ENCODE data around the gene ARSJ. TPM values are rescaled to one million over a fixed set of nuclear protein-coding genes. Genes with fewer than 3 reads are reported as not detected.

Gene ARSJ
- total and polyA plus RNA-seq, 2 of the 8 experiments (the other 6 are each of a cell fraction or from before 2014, with no cell fraction given): 1.4 to 6.3 TPM

GRCh38 chr4:113967687-113968086, 11.8 kb downstream of the ARSJ start:
- Histone ChIP-seq H3K79me1 (ENCODE audit: low read depth, low read length) (no peaks in the 10 kb centered on the region), H3K4me3 (ENCODE audit: extremely low read depth in 1 of 4, insufficient read depth in 2 of 4, low read depth in 3 of 4, low read length in 4 of 4) (no peak overlapping the region), H3K23me2 (ENCODE audit: low read depth, low read length) (no peaks in the 10 kb centered on the region), H2AK5ac (ENCODE audit: low read depth, low read length) (no peak overlapping the region), H3K4me1 (replicated peaks in 1 of 4; ENCODE audit: control insufficient read depth in 3 of 4, insufficient read depth in 4 of 4, low read length in 3 of 4) (no peaks in the 10 kb centered on the region), H3K27me3 (replicated peaks in 1 of 4; ENCODE audit: control insufficient read depth in 3 of 4, extremely low read depth in 1 of 4, insufficient read depth in 3 of 4, low read length in 3 of 4) (no peaks in the 10 kb centered on the region), H3K9me3 (ENCODE audit: insufficient read depth in 2 of 2, low read depth in 1 of 2, low read length in 1 of 2) (no peaks in the 10 kb centered on the region), H2AFZ (ENCODE audit: low read length) (no peak overlapping the region), H2BK12ac (ENCODE audit: low read depth, low read length) (no peak overlapping the region), H4K91ac (replicated peaks; ENCODE audit: insufficient read length, low read length) (no peak overlapping the region), H2BK120ac (replicated peaks; ENCODE audit: low read depth, low read length) (no peak overlapping the region), H3K14ac (ENCODE audit: insufficient read length) (no peak overlapping the region), H4K20me1 (replicated peaks in 1 of 2; ENCODE audit: control insufficient read depth in 1 of 2, insufficient read depth in 2 of 2, low read length in 2 of 2) (no peaks in the 10 kb centered on the region), H3K4me2 (ENCODE audit: insufficient read depth in 1 of 2, low read depth in 2 of 2, low read length in 2 of 2) (no peak overlapping the region), H3K27ac (ENCODE audit: low read depth, low read length) (no peak overlapping the region), H3K9ac (replicated peaks in 1 of 4; ENCODE audit: extremely low read depth in 1 of 4, low read depth in 3 of 4, low read length in 3 of 4) (no peak overlapping the region), H3K56ac (replicated peaks; ENCODE audit: insufficient read length, low read depth, low read length) (no peak overlapping the region), H3K79me2 (ENCODE audit: control insufficient read depth in 1 of 2, insufficient read depth in 2 of 2, low read length in 2 of 2) (no peaks in the 10 kb centered on the region), H2BK20ac (ENCODE audit: low read length) (no peak overlapping the region), H2BK15ac (ENCODE audit: low read length) (no peak overlapping the region), H3K36me3 (ENCODE audit: control insufficient read depth in 2 of 4, insufficient read depth in 4 of 4, low read length in 3 of 4) (no peaks in the 10 kb centered on the region), H4K8ac (ENCODE audit: extremely low read depth, insufficient read depth, low read length) (no peak overlapping the region), H2BK5ac (ENCODE audit: low read depth, low read length) (no peak overlapping the region), H3K18ac (ENCODE audit: extremely low read depth, low read length) (no peak overlapping the region), H3K23ac (ENCODE audit: insufficient read length) (no peak overlapping the region), H4K5ac (ENCODE audit: insufficient read length, low read depth, low read length) (no peak overlapping the region), H3K4ac (replicated peaks; ENCODE audit: insufficient read length, low read depth, low read length) (no peak overlapping the region)
- FAIRE-seq: no peak
- POLR2A ChIA-PET (ENCODE audit: partially characterized antibody): interaction anchor here (1.3 kb wide), 1 partner anchor 12 kb away, joined by 4 read pairs; the partner anchor contains the start of gene ARSJ
- CTCF ChIA-PET (ENCODE audit: partially characterized antibody): interaction anchor here (0.6 to 1.4 kb wide), 3 partner anchors 11 to 104 kb away, joined by 3 to 4 read pairs (median 3); no protein-coding TSS in a partner anchor
- no peak for DNase-seq (ENCODE audit: low read depth in 1 of 2, low spot score in 2 of 2)
- no peak for TF ChIP-seq POLR2A (IDR thresholded peaks at IDR 0.05; ENCODE audit: control extremely low read depth in 1 of 2, low read depth in 2 of 2, low read length in 2 of 2)
- TF ChIP-seq USF2 (IDR thresholded peaks at IDR 0.05; ENCODE audit: low read length): no peak
- TF ChIP-seq CTCF (IDR thresholded peaks at IDR 0.05; ENCODE audit: control extremely low read depth in 1 of 3, insufficient read depth in 1 of 3, low read depth in 1 of 3, low read length in 3 of 3): no peak
- no peak for TF ChIP-seq SIRT6 (IDR thresholded peaks at IDR 0.05; ENCODE audit: low read length)
- no peak for TF ChIP-seq KDM5A (IDR thresholded peaks at IDR 0.05; ENCODE audit: low read length)
- TF ChIP-seq JUND (IDR thresholded peaks at IDR 0.05; ENCODE audit: low read length): no peak
- TF ChIP-seq PHF8 (conservative IDR thresholded peaks at IDR 0.05; ENCODE audit: low read depth, low read length): no peak
- no peak for TF ChIP-seq GTF2F1 (IDR thresholded peaks at IDR 0.05; ENCODE audit: borderline replicate concordance, low read depth, low read length)
- TF ChIP-seq JUN (IDR thresholded peaks at IDR 0.05; ENCODE audit: low read depth, low read length): no peak
- no peak for TF ChIP-seq ATF2 (IDR thresholded peaks at IDR 0.05; ENCODE audit: low read length)

Measured in H1 (cell line).